H1 (cell line): Measurements from ENCODE around the gene MTPN. TPM values are rescaled to one million over a fixed set of nuclear protein-coding genes. Genes with fewer than 3 reads are reported as not detected.

Experiments
- CTCF ChIA-PET: fragments of 300-600 bp; sonication (Branson Sonifier 250); formaldehyde crosslinking; loops from one replicate; lab custom pipeline; 2021; ENCODE audit not compliant: partially characterized antibody; lab: Charles Lee
- POLR2A ChIA-PET: fragments of 300-600 bp; sonication (Branson Sonifier 250); formaldehyde crosslinking; loops from one replicate; lab custom pipeline; 2021; ENCODE audit warnings: inconsistent platforms; ENCODE audit not compliant: partially characterized antibody; lab: Charles Lee
- DNase-seq, 2 experiments: peaks; one replicate each; pipeline versions ENCODE4 v3.0.0 to v3.0.0-alpha.2; 2010 to 2022; ENCODE audit warnings: low spot score in 2 of 2, low read depth in 1 of 2, mixed read lengths in 1 of 2
- FAIRE-seq: peaks from 2 replicates; lab custom pipeline; 2011; peaks lifted over from hg19 to GRCh38; lab: Jason Lieb, UNC
- H2AFZ ChIP-seq: 2 replicates; pipeline ENCODE4 v1.8.1; 2012; ENCODE audit warnings: low read length, inconsistent platforms
- H2AK5ac ChIP-seq: 2 replicates; pipeline ENCODE4 v1.6.1; 2013; ENCODE audit warnings: low read depth, low read length
- H2BK120ac ChIP-seq: replicated peaks from 2 replicates; pipeline ENCODE3; 2013; ENCODE audit warnings: low read depth, low read length, inconsistent platforms
- H2BK12ac ChIP-seq: 2 replicates; pipeline ENCODE4 v1.6.1; 2013; ENCODE audit warnings: low read depth, low read length
- H2BK15ac ChIP-seq: 2 replicates; pipeline ENCODE4 v1.6.1; 2013; ENCODE audit warnings: low read length
- H2BK20ac ChIP-seq: 2 replicates; pipeline ENCODE4 v1.6.1; 2013; ENCODE audit warnings: low read length
- H2BK5ac ChIP-seq: 2 replicates; pipeline ENCODE4 v1.6.1; 2013; ENCODE audit warnings: low read depth, low read length
- H3K14ac ChIP-seq: 2 replicates; pipeline ENCODE4 v1.6.1; 2013; ENCODE audit warnings: inconsistent platforms; ENCODE audit not compliant: insufficient read length
- H3K18ac ChIP-seq: 2 replicates; pipeline ENCODE4 v1.6.1; 2013; ENCODE audit warnings: low read length; ENCODE audit errors: extremely low read depth
- H3K23ac ChIP-seq: 2 replicates; pipeline ENCODE4 v1.6.1; 2013; ENCODE audit warnings: inconsistent platforms; ENCODE audit not compliant: insufficient read length
- H3K23me2 ChIP-seq: 2 replicates; pipeline ENCODE4 v1.6.1; 2013; ENCODE audit warnings: low read depth, low read length
- H3K27ac ChIP-seq: 2 replicates; pipeline ENCODE4 v1.6.1; 2011; ENCODE audit warnings: low read depth, low read length, inconsistent platforms
- H3K27me3 ChIP-seq, 4 experiments: replicated peaks in 1 of 4; 1 replicate in 1 of 4; 2 replicates in 3 of 4; pipeline versions ENCODE4 v1.6.1 to v1.8.1; 2011 to 2013; ENCODE audit warnings: low read length in 3 of 4, mild to moderate bottlenecking in 3 of 4, inconsistent platforms in 2 of 4, mixed read lengths in 2 of 4, moderate library complexity in 1 of 4; ENCODE audit not compliant: control insufficient read depth in 3 of 4, insufficient read depth in 3 of 4; ENCODE audit errors: extremely low read depth in 1 of 4
- H3K36me3 ChIP-seq, 4 experiments: 2 replicates each; pipeline versions ENCODE4 v1.6.1 to v1.8.1; 2011 to 2013; ENCODE audit warnings: mild to moderate bottlenecking in 4 of 4, low read length in 3 of 4, moderate library complexity in 2 of 4, control low read depth in 1 of 4, inconsistent platforms in 1 of 4; ENCODE audit not compliant: insufficient read depth in 4 of 4, control insufficient read depth in 2 of 4
- H3K4ac ChIP-seq: replicated peaks from 2 replicates; pipeline ENCODE3; 2013; ENCODE audit warnings: low read length, low read depth, mixed read lengths, inconsistent platforms; ENCODE audit not compliant: insufficient read length
- H3K4me1 ChIP-seq, 4 experiments: replicated peaks in 1 of 4; 1 replicate in 1 of 4; 2 replicates in 3 of 4; pipeline versions ENCODE4 v1.6.1 to v1.8.1; 2011 to 2013; ENCODE audit warnings: low read length in 3 of 4, inconsistent platforms in 2 of 4, mixed read lengths in 1 of 4; ENCODE audit not compliant: insufficient read depth in 4 of 4, control insufficient read depth in 3 of 4
- H3K4me2 ChIP-seq, 2 experiments: 2 replicates each; pipeline versions ENCODE4 v1.6.1 to v1.8.1; 2011 to 2013; ENCODE audit warnings: low read depth in 2 of 2, low read length in 2 of 2, control low read depth in 1 of 2, inconsistent platforms in 1 of 2, mild to moderate bottlenecking in 1 of 2; ENCODE audit not compliant: insufficient read depth in 1 of 2
- H3K4me3 ChIP-seq, 4 experiments: fragments of 200-600, 300-600 bp in 1 of 4; sonication (generic), shearing (Covaris generic), sonication (Bioruptor Twin) in 1 of 4; 2 replicates each; pipeline versions ENCODE4 v1.5.1 to v1.8.1; 2011 to 2016; ENCODE audit warnings: low read length in 4 of 4, low read depth in 3 of 4, control low read depth in 2 of 4, inconsistent platforms in 2 of 4, mild to moderate bottlenecking in 2 of 4, mixed read lengths in 1 of 4, moderate library complexity in 1 of 4; ENCODE audit not compliant: insufficient read depth in 2 of 4; ENCODE audit errors: extremely low read depth in 1 of 4
- H3K56ac ChIP-seq: replicated peaks from 2 replicates; pipeline ENCODE3; 2013; ENCODE audit warnings: low read depth, mild to moderate bottlenecking, mixed read lengths, low read length, inconsistent platforms; ENCODE audit not compliant: insufficient read length
- H3K79me1 ChIP-seq: 2 replicates; pipeline ENCODE4 v1.6.1; 2013; ENCODE audit warnings: low read depth, low read length, control low read depth
- H3K79me2 ChIP-seq, 2 experiments: 2 replicates each; pipeline versions ENCODE4 v1.6.1 to v1.8.1; 2012 to 2013; ENCODE audit warnings: low read length in 2 of 2, mild to moderate bottlenecking in 2 of 2, inconsistent platforms in 1 of 2; ENCODE audit not compliant: insufficient read depth in 2 of 2, control insufficient read depth in 1 of 2
- H3K9ac ChIP-seq, 4 experiments: replicated peaks in 1 of 4; 1 replicate in 1 of 4; 2 replicates in 3 of 4; pipeline versions ENCODE4 v1.6.1 to v1.8.1; 2011 to 2013; ENCODE audit warnings: low read depth in 3 of 4, low read length in 3 of 4, control low read depth in 2 of 4, mild to moderate bottlenecking in 2 of 4, moderate library complexity in 2 of 4, inconsistent platforms in 1 of 4; ENCODE audit errors: extremely low read depth in 1 of 4
- H3K9me3 ChIP-seq, 2 experiments: 2 replicates each; pipeline versions ENCODE4 v1.6.1 to v1.8.1; 2012 to 2013; ENCODE audit warnings: mild to moderate bottlenecking in 2 of 2, moderate library complexity in 2 of 2, control low read depth in 1 of 2, inconsistent platforms in 1 of 2, low read depth in 1 of 2, low read length in 1 of 2, mixed read lengths in 1 of 2; ENCODE audit not compliant: insufficient read depth in 2 of 2
- H4K20me1 ChIP-seq, 2 experiments: replicated peaks in 1 of 2; 2 replicates each; pipeline versions ENCODE3 to v1.8.1; 2011 to 2013; ENCODE audit warnings: inconsistent platforms in 2 of 2, low read length in 2 of 2, mild to moderate bottlenecking in 1 of 2; ENCODE audit not compliant: insufficient read depth in 2 of 2, control insufficient read depth in 1 of 2
- H4K5ac ChIP-seq: 2 replicates; pipeline ENCODE4 v1.6.1; 2013; ENCODE audit warnings: low read length, low read depth, mixed read lengths, inconsistent platforms; ENCODE audit not compliant: insufficient read length
- H4K8ac ChIP-seq: 2 replicates; pipeline ENCODE4 v1.8.0; 2013; ENCODE audit warnings: mild to moderate bottlenecking, moderate library complexity, low read length, inconsistent platforms; ENCODE audit not compliant: insufficient read depth; ENCODE audit errors: extremely low read depth
- H4K91ac ChIP-seq: replicated peaks from 2 replicates; pipeline ENCODE3; 2013; ENCODE audit warnings: low read length, mixed read lengths, inconsistent platforms; ENCODE audit not compliant: insufficient read length
- CHD1 ChIP-seq: IDR thresholded peaks from 2 replicates; pipeline ENCODE4 v1.6.1; 2012; ENCODE audit warnings: low read depth, low read length, improper control_type of control experiment
- EZH2 ChIP-seq: fragments of 200-600 bp; sonication (generic); IDR thresholded peaks from 2 replicates; pipeline ENCODE4 v1.7.1; 2012; ENCODE audit warnings: low read depth, mild to moderate bottlenecking, moderate library complexity, low read length, inconsistent platforms; ENCODE audit not compliant: severe bottlenecking
- HDAC6 ChIP-seq: IDR thresholded peaks from one replicate; pipeline ENCODE4 v1.7.1; 2012; ENCODE audit warnings: low read depth, mild to moderate bottlenecking, inconsistent platforms, low read length, moderate library complexity
- KDM4A ChIP-seq: IDR thresholded peaks from one replicate; pipeline ENCODE4 v1.7.1; 2012; ENCODE audit warnings: low read depth, mild to moderate bottlenecking, moderate library complexity, low read length, inconsistent platforms; ENCODE audit not compliant: severe bottlenecking
- RAD21 ChIP-seq, 2 experiments: IDR thresholded peaks in 1 of 2; conservative IDR thresholded peaks in 1 of 2; 2 replicates each; pipeline ENCODE4 v1.6.1; 2011; ENCODE audit warnings: low read depth in 2 of 2, low read length in 2 of 2, improper control_type of control experiment in 1 of 2, inconsistent platforms in 1 of 2, mild to moderate bottlenecking in 1 of 2, moderate library complexity in 1 of 2
- RBBP5 ChIP-seq: IDR thresholded peaks from 2 replicates; pipeline ENCODE4 v1.7.1; 2012; ENCODE audit warnings: low read depth, mild to moderate bottlenecking, inconsistent platforms, low read length, moderate library complexity, borderline replicate concordance
- RFX5 ChIP-seq: IDR thresholded peaks from 2 replicates; pipeline ENCODE4 v1.6.1; 2011; ENCODE audit warnings: low read depth, low read length, improper control_type of control experiment, borderline replicate concordance
- SP1 ChIP-seq: IDR thresholded peaks from 2 replicates; pipeline ENCODE4 v1.6.1; 2011; ENCODE audit warnings: low read depth, low read length
- SUZ12 ChIP-seq: fragments of 200-600 bp; sonication (generic); IDR thresholded peaks from 2 replicates; pipeline ENCODE4 v1.6.1; 2012; ENCODE audit warnings: mild to moderate bottlenecking, inconsistent platforms, low read length, moderate library complexity, mixed read lengths
- TBP ChIP-seq: IDR thresholded peaks from 2 replicates; pipeline ENCODE4 v1.6.1; 2011; ENCODE audit warnings: low read depth, low read length, improper control_type of control experiment
- USF2 ChIP-seq: IDR thresholded peaks from 2 replicates; pipeline ENCODE4 v1.6.1; 2011; ENCODE audit warnings: low read length, improper control_type of control experiment
- ZNF274 ChIP-seq: IDR thresholded peaks from 2 replicates; pipeline ENCODE4 v1.7.0; 2012; ENCODE audit warnings: low read length, borderline replicate concordance; ENCODE audit errors: extremely low read depth
- WGBS, 2 experiments: shearing (Covaris generic) in 1 of 2; methylation state at CpG; one replicate each; pipeline versions ENCODE4 v1.1.6 to v1.1.7; 2013 to 2015; ENCODE audit warnings: low lambda C conversion rate in 2 of 2, mixed read lengths in 2 of 2, inconsistent platforms in 1 of 2, low coverage in 1 of 2, missing lambda C conversion rate in 1 of 2; ENCODE audit not compliant: insufficient replicate concordance in 2 of 2, insufficient coverage in 1 of 2, insufficient read length in 1 of 2; ENCODE audit errors: extremely low coverage in 1 of 2, missing lambda C conversion rate in 1 of 2; 5-methylcytosine and 5-hydroxymethylcytosine counted together
- polyA plus RNA-seq, 7 experiments: library from polyadenylated mRNA; depleted of rRNA in 3 of 7; stranded (reverse) in 5 of 7; unstranded in 2 of 7; fragments of >200 nt in 5 of 7; fragments of 200-250 nt in 2 of 7; gene quantifications; 1 replicate in 5 of 7; 2 replicates in 1 of 7; 4 replicates in 1 of 7; pipeline versions ENCODE4 v1.2.1 to v1.2.3, GENCODE V29; 2011 to 2013; ENCODE audit warnings: missing spikeins in 2 of 7, mixed read lengths in 2 of 7
- total RNA-seq: library from RNA; stranded (reverse); fragmentation: NEBNext Ultra II Directional; extraction: Animal tissue kit (Norgen Biotek cat#: 25700); gene quantifications from 2 replicates; pipeline ENCODE4 v1.2.1, GENCODE V29; 2021

The MTPN gene
- total and polyA plus RNA-seq, 2 of the 8 experiments (the other 6 are each of a cell fraction or from before 2014, with no cell fraction given), result 33.0 to 101 TPM

GRCh38 chr7:135970682-135971365 lies 6.3 kb downstream of the MTPN start:
- H3K4me1 ChIP-seq, result peaks cover 0 to 4% (median 0%) of the 10 kb centered on the region in 4 experiments; a peak in 1 of 7 replicates
- FAIRE-seq, result no peak
- TF ChIP-seq USF2 (no peak), HDAC6 (no peak), CHD1 (no peak), SUZ12 (no peak), TBP (no peak), ZNF274 (no peak), KDM4A (no peak), RFX5 (no peak), RAD21 (IDR thresholded peaks at IDR 0.05 in 1 of 2, conservative IDR thresholded peaks at IDR 0.05 in 1 of 2; ENCODE audit: low read depth in 2 of 2, low read length in 2 of 2) (no peak), EZH2 (no peak), RBBP5 (no peak), SP1 (no peak)

More at GRCh38 chr7:135970682-135971365, 6.3 kb downstream of the MTPN start:
- H2AFZ ChIP-seq, result no peak overlapping the region
- no peak overlapping the region for H2BK5ac ChIP-seq
- H3K14ac ChIP-seq, result no peak overlapping the region
- no peaks in the 10 kb centered on the region for H3K23me2 ChIP-seq
- no peak overlapping the region for H3K9ac ChIP-seq
- no peak overlapping the region for H4K91ac ChIP-seq
- ChIA-PET POLR2A (no interaction called here), CTCF (no interaction called here)
- peaks cover 4 to 5% of the 10 kb centered on the region in 2 experiments for H4K20me1 ChIP-seq
- no peaks in the 10 kb centered on the region for H3K9me3 ChIP-seq
- 90% methylated on average over 1 of the region's 1 CpG; no CpG with 5 or more reads in 1 of the 2 experiments for WGBS, 2 experiments
- no peak for DNase-seq
- H4K5ac ChIP-seq, result no peak overlapping the region
- no peak overlapping the region for H3K23ac ChIP-seq
- H2BK15ac ChIP-seq, result no peak overlapping the region
- no peak overlapping the region for H2AK5ac ChIP-seq
- no peak overlapping the region for H2BK120ac ChIP-seq
- no peak overlapping the region for H2BK12ac ChIP-seq
- peaks cover 7 to 89% of the 10 kb centered on the region in 2 experiments for H3K79me2 ChIP-seq
- H3K27ac ChIP-seq, result no peak overlapping the region
- peaks cover 0 to 3% (median 1%) of the 10 kb centered on the region in 4 experiments; a peak in 3 of 8 replicates for H3K36me3 ChIP-seq
- H3K18ac ChIP-seq, result no peak overlapping the region
- no peak overlapping the region for H3K4me3 ChIP-seq
- no peak overlapping the region for H3K4me2 ChIP-seq
- no peak overlapping the region for H2BK20ac ChIP-seq
- no peak overlapping the region for H3K4ac ChIP-seq
- H4K8ac ChIP-seq, result no peak overlapping the region
- H3K56ac ChIP-seq, result no peak overlapping the region
- no peaks in the 10 kb centered on the region for H3K79me1 ChIP-seq
- H3K27me3 ChIP-seq, result no peaks in the 10 kb centered on the region
